Smooth muscle cell (in vitro differentiated cells): ENCODE results near the gene ZC3H7B. TPM values are rescaled to one million over a fixed set of nuclear protein-coding genes. Genes with fewer than 3 reads are reported as not detected.

Experiments
- DNase-seq: peaks from one replicate; lab custom pipeline; 2025; ENCODE audit not compliant: unreplicated experiment; lab: John Stamatoyannopoulos, UW
- H2AFZ ChIP-seq: fragments of 200-600 bp; sonication (generic); 2 replicates; pipeline ENCODE4 v1.6.0; 2016; ENCODE audit warnings: antibody characterized with exemption, low read depth, mild to moderate bottlenecking
- H3F3A ChIP-seq: fragments of 200-600 bp; sonication (generic); 2 replicates; pipeline ENCODE4 v1.6.0; 2017; ENCODE audit warnings: antibody characterized with exemption, low read depth
- H3K27ac ChIP-seq: fragments of 200-600 bp; sonication (generic); 2 replicates; pipeline ENCODE4 v1.5.1; 2016; ENCODE audit warnings: low read depth, mild to moderate bottlenecking
- H3K27me3 ChIP-seq: fragments of 200-600 bp; sonication (generic); 2 replicates; pipeline ENCODE4 v1.6.1; 2016; ENCODE audit warnings: low read depth, mild to moderate bottlenecking
- H3K36me3 ChIP-seq: fragments of 200-600 bp; sonication (generic); 2 replicates; pipeline ENCODE4 v1.5.1; 2016; ENCODE audit warnings: low read depth
- H3K4me1 ChIP-seq: fragments of 200-600 bp; sonication (generic); 2 replicates; pipeline ENCODE4 v1.5.1; 2016; ENCODE audit warnings: low read depth
- H3K4me2 ChIP-seq: fragments of 200-600 bp; sonication (generic); 2 replicates; pipeline ENCODE4 v1.6.0; 2016; ENCODE audit warnings: mild to moderate bottlenecking
- H3K4me3 ChIP-seq: fragments of 200-600 bp; sonication (generic); 2 replicates; pipeline ENCODE4 v1.5.1; 2016; ENCODE audit warnings: mild to moderate bottlenecking
- H3K79me2 ChIP-seq: fragments of 200-600 bp; sonication (generic); 2 replicates; pipeline ENCODE4 v1.6.0; 2016; ENCODE audit warnings: low read depth, mild to moderate bottlenecking
- H3K9ac ChIP-seq: fragments of 200-600 bp; sonication (generic); 2 replicates; pipeline ENCODE4 v1.6.0; 2016; ENCODE audit warnings: low read depth
- H3K9me3 ChIP-seq: fragments of 200-600 bp; sonication (generic); replicated peaks from 2 replicates; pipeline ENCODE4 v1.5.1; 2016; ENCODE audit warnings: low read depth
- H4K20me1 ChIP-seq: fragments of 200-600 bp; sonication (generic); 2 replicates; pipeline ENCODE4 v1.6.0; 2016; ENCODE audit warnings: low read depth
- CTCF ChIP-seq: fragments of 200-600 bp; sonication (generic); IDR thresholded peaks from 2 replicates; pipeline ENCODE4 v1.5.1; 2017; ENCODE audit warnings: borderline replicate concordance, mild to moderate bottlenecking, antibody characterized with exemption; ENCODE audit not compliant: insufficient read depth, poor library complexity, severe bottlenecking
- WGBS: methylation state at CpG from one replicate; pipeline ENCODE4 v1.1.7; 2016; ENCODE audit warnings: low lambda C conversion rate; 5-methylcytosine and 5-hydroxymethylcytosine counted together
- polyA plus RNA-seq: library from polyadenylated mRNA; unstranded; fragments of >200 nt; fragmentation: Nextera tagmentation; extraction: Ambion mirVana; gene quantifications from 2 replicates; pipeline ENCODE4 v1.2.1, GENCODE V29; 2016
- total RNA-seq: library from RNA; depleted of rRNA; stranded (reverse); fragments of >200 nt; gene quantifications from 2 replicates; pipeline ENCODE4 v1.2.3, GENCODE V29; 2014

The ZC3H7B gene
- total and polyA plus RNA-seq, 2 experiments from 2014 or later = 3.7 to 20.6 TPM

GRCh38 chr22:41360126-41360525, 58.8 kb downstream of the ZC3H7B start:
- H2AFZ ChIP-seq = no peak overlapping the region
- WGBS = 61% methylated on average over 11 of the region's 11 CpGs
- H3F3A ChIP-seq = no peaks in the 10 kb centered on the region
- no peaks in the 10 kb centered on the region for H3K36me3 ChIP-seq
- no peaks in the 10 kb centered on the region for H4K20me1 ChIP-seq
- no peaks in the 10 kb centered on the region for H3K9me3 ChIP-seq
- no peak overlapping the region for H3K9ac ChIP-seq
- no peaks in the 10 kb centered on the region for H3K79me2 ChIP-seq
- no peak overlapping the region for H3K4me3 ChIP-seq
- peaks cover 8% of the 10 kb centered on the region for H3K4me1 ChIP-seq
- H3K27ac ChIP-seq = no peak overlapping the region
- TF ChIP-seq CTCF = no peak
- no peaks in the 10 kb centered on the region for H3K27me3 ChIP-seq
- H3K4me2 ChIP-seq = no peak overlapping the region
- DNase-seq = no peak

- H3K9me3 ChIP-seq = no peaks in the 10 kb centered on the region
- no peak for TF ChIP-seq CTCF
- no peak overlapping the region for H2AFZ ChIP-seq
- H3K4me2 ChIP-seq = no peak overlapping the region
- H4K20me1 ChIP-seq = no peaks in the 10 kb centered on the region
- H3K4me1 ChIP-seq = peaks cover 10% of the 10 kb centered on the region
- no peaks in the 10 kb centered on the region for H3F3A ChIP-seq
- H3K27me3 ChIP-seq = no peaks in the 10 kb centered on the region
- no peaks in the 10 kb centered on the region for H3K79me2 ChIP-seq
- DNase-seq = no peak
- 92% methylated on average over 13 of the region's 13 CpGs for WGBS
- no peak overlapping the region for H3K9ac ChIP-seq
- H3K27ac ChIP-seq = no peak overlapping the region
- no peak overlapping the region for H3K4me3 ChIP-seq
- no peaks in the 10 kb centered on the region for H3K36me3 ChIP-seq
These were observed 60.5 kb downstream of the ZC3H7B start for GRCh38 chr22:41361716-41362310.

DNA sequence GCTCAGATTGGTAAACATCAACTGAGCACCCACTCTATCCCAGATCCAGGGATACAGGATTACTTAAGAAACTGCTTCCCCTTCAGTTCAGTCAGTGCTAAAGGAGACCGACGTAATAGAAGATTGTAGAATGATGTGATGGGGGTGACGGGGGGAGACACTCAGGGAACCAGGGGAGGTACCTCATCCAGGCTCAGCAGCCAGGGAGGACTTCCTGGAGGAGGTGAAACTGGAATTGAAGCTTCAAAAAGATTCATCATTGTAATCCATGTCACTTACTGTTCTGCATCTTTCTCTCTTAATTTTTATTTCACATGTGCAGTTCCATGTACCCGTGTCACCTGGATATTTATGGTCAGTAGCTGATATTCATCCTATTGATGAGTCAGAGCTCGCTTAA, 61.3 kb downstream of the ZC3H7B start:
- H3K27me3 ChIP-seq = no peaks in the 10 kb centered on the region
- H2AFZ ChIP-seq = no peak overlapping the region
- H3K27ac ChIP-seq = no peak overlapping the region
- no peak overlapping the region for H3K4me2 ChIP-seq
- H3K4me1 ChIP-seq = peaks cover 18% of the 10 kb centered on the region
- DNase-seq = no peak
- no peaks in the 10 kb centered on the region for H3K9me3 ChIP-seq
- H3K36me3 ChIP-seq = no peaks in the 10 kb centered on the region
- no peaks in the 10 kb centered on the region for H3K79me2 ChIP-seq
- no peaks in the 10 kb centered on the region for H3F3A ChIP-seq
- no peak overlapping the region for H3K9ac ChIP-seq
- no peaks in the 10 kb centered on the region for H4K20me1 ChIP-seq
- TF ChIP-seq CTCF = no peak
- no peak overlapping the region for H3K4me3 ChIP-seq
- WGBS = 90% methylated on average over 5 of the region's 5 CpGs

DNA sequence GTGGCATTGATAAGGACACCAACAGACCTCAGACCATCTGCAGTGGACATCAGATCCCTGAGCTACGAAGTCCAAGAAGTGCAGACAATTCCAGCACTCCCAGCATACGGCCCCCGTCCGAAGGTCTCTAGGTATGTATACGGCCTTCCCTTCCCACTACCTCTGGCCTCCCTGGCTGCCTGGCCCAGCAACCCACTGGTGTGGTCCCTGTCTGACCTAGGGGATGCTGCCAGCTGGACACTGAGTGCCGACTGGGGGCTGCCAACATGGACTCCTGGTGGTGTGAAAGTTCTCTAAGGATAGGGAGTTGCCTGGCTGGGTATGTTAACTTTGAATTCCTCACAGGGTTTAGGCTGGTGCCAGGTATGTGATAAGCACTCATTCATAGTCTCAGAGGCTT, 62.9 kb downstream of the ZC3H7B start:
- Histone ChIP-seq H3K4me1 (peaks cover 20% of the 10 kb centered on the region), H3K4me2 (no peak overlapping the region), H2AFZ (no peak overlapping the region), H3K9me3 (no peaks in the 10 kb centered on the region), H3K36me3 (no peaks in the 10 kb centered on the region), H4K20me1 (no peaks in the 10 kb centered on the region), H3F3A (no peaks in the 10 kb centered on the region), H3K4me3 (no peak overlapping the region), H3K27ac (no peak overlapping the region), H3K27me3 (no peaks in the 10 kb centered on the region), H3K9ac (no peak overlapping the region), H3K79me2 (no peaks in the 10 kb centered on the region)
- no peak for DNase-seq
- no peak for TF ChIP-seq CTCF
- WGBS = 91% methylated on average over 6 of the region's 6 CpGs
